K562 (cell line): ENCODE results near the gene UNC45A. TPM values are rescaled to one million over a fixed set of nuclear protein-coding genes. Genes with fewer than 3 reads are reported as not detected.

Experiments used
- ATAC-seq: fragments of 200-7000 bp; cut with Tn5 transposase; 3 replicates; pipeline ENCODE4 v1.9.1; 2020; ENCODE audit warnings: moderate library complexity
- BruUV-seq: library from RNA; stranded (reverse); fragments of 400-500 nt; replicated peaks from 2 replicates; lab custom pipeline; 2021; lab: Mats Ljungman, UMichigan
- CTCF ChIA-PET: fragments of 300-600 bp; formaldehyde crosslinking; extraction: SDS; loops from one replicate; lab custom pipeline; 2021; ENCODE audit warnings: low intra/inter-chr PET ratio; lab: Yijun Ruan, JAX
- POLR2A ChIA-PET: fragments of 300-600, 350-650 bp; sonication (Branson Sonifier 250); formaldehyde crosslinking; extraction: SDS; loops from one replicate; lab custom pipeline; 2021; ENCODE audit warnings: antibody characterized with exemption, inconsistent platforms; lab: Yijun Ruan, JAX
- DNase-seq, 4 experiments: peaks; one replicate each; pipeline versions ENCODE4 v3.0.0 to v3.0.0-alpha.2; 2011 to 2018; ENCODE audit warnings: low spot score in 3 of 4, mixed read lengths in 3 of 4; ENCODE audit errors: extremely low read depth in 1 of 4
- FAIRE-seq: peaks from 2 replicates; lab custom pipeline; 2011; peaks lifted over from hg19 to GRCh38; lab: Jason Lieb, UNC
- H2AFZ ChIP-seq: 2 replicates; pipeline ENCODE4 v1.6.0; 2011; ENCODE audit warnings: low read depth, low read length, control low read depth, inconsistent platforms
- H3K27ac ChIP-seq: fragments of 200-600 bp; 3 replicates; pipeline ENCODE4 v1.8.0; 2011; ENCODE audit warnings: low read depth, mild to moderate bottlenecking, control low read depth, inconsistent platforms, low read length, moderate library complexity, mixed read lengths; ENCODE audit errors: extremely low read depth
- H3K27me3 ChIP-seq, 2 experiments: fragments of 300-600 bp in 1 of 2; 2 replicates in 1 of 2; 3 replicates in 1 of 2; pipeline versions ENCODE4 v1.6.0 to v1.8.0; 2011; ENCODE audit warnings: inconsistent platforms in 2 of 2, low read length in 2 of 2, mild to moderate bottlenecking in 1 of 2, mixed read lengths in 1 of 2, moderate library complexity in 1 of 2; ENCODE audit not compliant: control insufficient read depth in 2 of 2, insufficient read depth in 2 of 2
- H3K36me3 ChIP-seq: fragments of 300-600 bp; 3 replicates; pipeline ENCODE4 v1.8.0; 2011; ENCODE audit warnings: mild to moderate bottlenecking, low read length, inconsistent platforms; ENCODE audit not compliant: control insufficient read depth, insufficient read depth
- H3K4me1 ChIP-seq, 2 experiments: fragments of 200-600 bp in 1 of 2; replicated peaks in 1 of 2; 2 replicates in 1 of 2; 3 replicates in 1 of 2; pipeline versions ENCODE4 v1.5.1 to v1.8.0; 2011; ENCODE audit warnings: inconsistent platforms in 2 of 2, low read length in 2 of 2, mild to moderate bottlenecking in 1 of 2, mixed read lengths in 1 of 2, moderate library complexity in 1 of 2; ENCODE audit not compliant: control insufficient read depth in 2 of 2, insufficient read depth in 2 of 2
- H3K4me2 ChIP-seq: 2 replicates; pipeline ENCODE4 v1.6.1; 2011; ENCODE audit warnings: low read length, control low read depth, inconsistent platforms, mixed read lengths; ENCODE audit not compliant: insufficient read depth
- H3K4me3 ChIP-seq: fragments of 200-600 bp; sonication (generic), shearing (Covaris generic); 2 replicates; pipeline ENCODE4 v1.5.1; 2016; ENCODE audit warnings: control low read depth, inconsistent platforms
- H3K79me2 ChIP-seq: fragments of 200-600 bp; 3 replicates; pipeline ENCODE4 v1.8.0; 2011; ENCODE audit warnings: low read length, inconsistent platforms; ENCODE audit not compliant: control insufficient read depth, insufficient read depth
- H3K9ac ChIP-seq, 2 experiments: 2 replicates each; pipeline versions ENCODE4 v1.6.0 to v1.6.1; 2011; ENCODE audit warnings: low read depth in 2 of 2, low read length in 2 of 2, control low read depth in 1 of 2, inconsistent platforms in 1 of 2, mild to moderate bottlenecking in 1 of 2, mixed read lengths in 1 of 2; ENCODE audit not compliant: insufficient read depth in 1 of 2
- H3K9me1 ChIP-seq: one replicate; pipeline ENCODE4 v1.6.0; 2011; ENCODE audit warnings: inconsistent platforms, mild to moderate bottlenecking, low read length, moderate library complexity; ENCODE audit not compliant: control insufficient read depth, insufficient read depth
- H3K9me3 ChIP-seq: replicated peaks from 2 replicates; pipeline ENCODE4 v1.5.1; 2011; ENCODE audit warnings: low read depth, low read length, inconsistent platforms; ENCODE audit not compliant: control insufficient read depth, insufficient read depth
- H4K20me1 ChIP-seq: replicated peaks from 2 replicates; pipeline ENCODE4 v1.6.1; 2011; ENCODE audit warnings: low read length, inconsistent platforms, mixed read lengths; ENCODE audit not compliant: control insufficient read depth, insufficient read depth
- ARID1B ChIP-seq: fragments of 450-650 bp; IDR thresholded peaks from 2 replicates; pipeline ENCODE4 v1.6.1; 2016; ENCODE audit warnings: antibody characterized with exemption, mild to moderate bottlenecking, inconsistent platforms
- CAMTA2 ChIP-seq: fragments of 250-450 bp; sonication (Bioruptor Pico); conservative IDR thresholded peaks from 2 replicates; pipeline ENCODE4 v1.5.1; 2022
- CBFA2T2 ChIP-seq: fragments of 450-650 bp; conservative IDR thresholded peaks from 2 replicates; pipeline ENCODE4 v1.6.1; 2017; ENCODE audit warnings: mild to moderate bottlenecking
- CLOCK ChIP-seq: fragments of 250-450 bp; sonication (Bioruptor Pico); IDR thresholded peaks from 2 replicates; pipeline ENCODE4 v1.4.0; 2020; ENCODE audit warnings: mild to moderate bottlenecking, moderate library complexity, borderline replicate concordance
- CREM ChIP-seq: IDR thresholded peaks from 2 replicates; pipeline ENCODE4 v1.6.1; 2014; ENCODE audit warnings: antibody characterized with exemption, low read depth
- DIDO1 ChIP-seq: fragments of 450-650 bp; IDR thresholded peaks from 2 replicates; pipeline ENCODE4 v1.6.1; 2016; ENCODE audit warnings: low read depth, missing biosample characterization, missing genetic modification characterization
- HNRNPH1 ChIP-seq: fragments of 200-400 bp; formaldehyde crosslinking; optimal IDR thresholded peaks from 2 replicates; pipeline ENCODE3; 2017; ENCODE audit warnings: low read depth, mild to moderate bottlenecking, low read length, moderate library complexity
- MIER1 ChIP-seq: fragments of 450-650 bp; IDR thresholded peaks from 2 replicates; pipeline ENCODE4 v1.6.1; 2016; ENCODE audit warnings: antibody characterized with exemption, mild to moderate bottlenecking, low read depth
- NEUROD1 ChIP-seq: fragments of 150-350 bp; IDR thresholded peaks from 2 replicates; pipeline ENCODE4 v1.6.1; 2014; ENCODE audit warnings: borderline replicate concordance, low read length, low read depth; ENCODE audit not compliant: partially characterized antibody
- NFIC ChIP-seq: fragments of 450-650 bp; IDR thresholded peaks from 2 replicates; pipeline ENCODE4 v1.6.1; 2017; ENCODE audit warnings: mild to moderate bottlenecking, inconsistent platforms
- RAD21 ChIP-seq, 2 experiments: fragments of 250-450 bp in 1 of 2; fragments of 450-650 bp in 1 of 2; sonication (Bioruptor Pico) in 1 of 2; formaldehyde crosslinking in 1 of 2; IDR thresholded peaks in 1 of 2; conservative IDR thresholded peaks in 1 of 2; 2 replicates each; pipeline versions ENCODE4 v1.4.0 to v1.8.0; 2020 to 2022; ENCODE audit warnings: mild to moderate bottlenecking in 2 of 2, moderate library complexity in 1 of 2
- TSHZ1 ChIP-seq: fragments of 250-450 bp; sonication (Bioruptor Pico); IDR thresholded peaks from 2 replicates; pipeline ENCODE4 v1.4.0; 2020; ENCODE audit warnings: mild to moderate bottlenecking, moderate library complexity
- ZNF354B ChIP-seq: fragments of 250-450 bp; sonication (Bioruptor Pico); IDR thresholded peaks from 2 replicates; pipeline ENCODE4 v1.4.0; 2020
- ZNF696 ChIP-seq: fragments of 250-450 bp; sonication (Bioruptor Pico); conservative IDR thresholded peaks from 2 replicates; pipeline ENCODE4 v1.4.0; 2020; ENCODE audit warnings: mild to moderate bottlenecking, moderate library complexity
- ZNF764 ChIP-seq: fragments of 250-450 bp; sonication (Bioruptor Pico); IDR thresholded peaks from 2 replicates; pipeline ENCODE4 v1.4.0; 2020; ENCODE audit warnings: low read depth, mild to moderate bottlenecking, moderate library complexity
- WGBS: fragments of 100-300 bp; shearing (Covaris generic); methylation state at CpG from one replicate; pipeline ENCODE4 v1.1.6; 2016; ENCODE audit warnings: low coverage, mixed read lengths; ENCODE audit not compliant: insufficient coverage; ENCODE audit errors: missing lambda C conversion rate; 5-methylcytosine and 5-hydroxymethylcytosine counted together
- in situ Hi-C: fragments of 300-500 bp; cut with MboI; formaldehyde crosslinking; loops from 4 replicates; pipeline ENCODE4 v1.15.0; 2018; ENCODE audit warnings: inconsistent platforms, mixed read lengths
- intact Hi-C: fragments of 100-400 bp; cut with micrococcal nuclease; formaldehyde crosslinking; loops from 2 replicates; pipeline ENCODE4 v1.14.2; 2022
- polyA plus RNA-seq, 8 experiments: library from polyadenylated mRNA; depleted of rRNA in 4 of 8; stranded (reverse) in 5 of 8; unstranded in 3 of 8; fragments of >200 nt; fragmentation: Nextera tagmentation in 2 of 8; fragmentation: Illumina TruSeq in 1 of 8; extraction: Ambion mirVana in 2 of 8; extraction: Trizol in 1 of 8; gene quantifications; 2 replicates each; pipeline versions ENCODE4 v1.2.1 to v1.2.3, GENCODE V29; 2011 to 2014; ENCODE audit warnings: inconsistent platforms in 1 of 8, missing spikeins in 1 of 8
- total RNA-seq, 7 experiments: library from RNA; depleted of rRNA in 6 of 7; stranded (reverse); fragments of >200 nt in 6 of 7; fragmentation: Illumina TruSeq in 2 of 7; extraction: Trizol in 2 of 7; gene quantifications; 2 replicates each; pipeline versions ENCODE4 v1.2.1 to v1.2.3, GENCODE V29; 2011 to 2021; ENCODE audit warnings: low replicate concordance in 1 of 7

Gene UNC45A
- total and polyA plus RNA-seq, 9 of the 15 experiments (the other 6 are each of a cell fraction or from before 2014, with no cell fraction given), result 22.4 to 79.3 (median 43.7) TPM

GRCh38 chr15:90994417-90995311 lies 59.6 kb downstream of the UNC45A start, which contains the start of gene PRC1 (continued):
- TF ChIP-seq TSHZ1 (CRISPR knock-in tag) (no peak), CBFA2T2 (no peak), CREM (peak; percentile 99), CAMTA2 (CRISPR knock-in tag) (0 out of 2 replicates have a peak, but pooled peaks have one; percentile 31), ZNF354B (CRISPR knock-in tag) (no peak)

- ChIA-PET POLR2A (no interaction called here), CTCF (no interaction called here)
- no peak overlapping the region for H3K4me2 ChIP-seq
- no peaks in the 10 kb centered on the region for H3K9me3 ChIP-seq
- H3K36me3 ChIP-seq, result peaks cover 60% of the 10 kb centered on the region
- peaks cover 24% of the 10 kb centered on the region for H3K79me2 ChIP-seq
- no peaks in the 10 kb centered on the region for H4K20me1 ChIP-seq
- no peak for DNase-seq
- no peaks in the 10 kb centered on the region for H3K27me3 ChIP-seq
- FAIRE-seq, result no peak
- BruUV-seq, result no TSS peak
- H3K4me1 ChIP-seq, result peaks cover 0 to 6% of the 10 kb centered on the region in 2 experiments; a peak in 2 of 5 replicates
- no peak overlapping the region for H2AFZ ChIP-seq
- WGBS, result 94% methylated on average over 8 of the region's 8 CpGs
- no peak for ATAC-seq
- no peaks in the 10 kb centered on the region for H3K9me1 ChIP-seq
- H3K27ac ChIP-seq, result no peak overlapping the region
- H3K4me3 ChIP-seq, result no peak overlapping the region
- intact Hi-C loops (no loop called here), in situ Hi-C loops (no loop called here)
- no peak overlapping the region for H3K9ac ChIP-seq
- TF ChIP-seq DIDO1 (tag) (no peak), CLOCK (CRISPR knock-in tag) (no peak), HNRNPH1 (no peak), NFIC (no peak), ZNF764 (CRISPR knock-in tag) (no peak), NEUROD1 (no peak), MIER1 (no peak), ARID1B (no peak), ZNF696 (no peak), RAD21 (CRISPR knock-in tag; conservative IDR thresholded peaks at IDR 0.05 in 1 of 2, IDR thresholded peaks at IDR 0.05 in 1 of 2) (no peak)
Measured at GRCh38 chr15:90998737-90999136, 63.7 kb downstream of the UNC45A start.
